GM21381 (cell line): ENCODE data around the gene SCGB1A1.

Experiments used
- ATAC-seq: cut with Tn5 transposase; IDR thresholded peaks from one replicate; pipeline ENCODE4 v1.9.1; 2021; ENCODE audit warnings: mild to moderate bottlenecking, moderate library complexity; ENCODE audit not compliant: unreplicated experiment

The SCGB1A1 gene

GRCh38 chr11:62420882-62421281 lies 2.0 kb downstream of the SCGB1A1 start:
- no peak for ATAC-seq

GRCh38 chr11:62421996-62422395 lies 3.2 kb downstream of the SCGB1A1 start:
- ATAC-seq: no peak

- no peak for ATAC-seq
Measured at GRCh38 chr11:62423012-62423411, 4.2 kb downstream of the SCGB1A1 start.

- ATAC-seq: no peak
Measured at GRCh38 chr11:62427630-62428233, 8.9 kb downstream of the SCGB1A1 start.

GRCh38 chr11:62428871-62429560 lies 10.2 kb downstream of the SCGB1A1 start:
- ATAC-seq: no peak

GRCh38 chr11:62430425-62430824 lies 11.6 kb downstream of the SCGB1A1 start:
- no peak for ATAC-seq

GRCh38 chr11:62431171-62431901 lies 12.5 kb downstream of the SCGB1A1 start:
- ATAC-seq: no peak

- no peak for ATAC-seq
Measured at GRCh38 chr11:62432695-62433094, 13.9 kb downstream of the SCGB1A1 start.

GRCh38 chr11:62433141-62433903 lies 14.5 kb downstream of the SCGB1A1 start:
- no peak for ATAC-seq

- no peak for ATAC-seq
Measured at GRCh38 chr11:62433904-62434276, 15.1 kb downstream of the SCGB1A1 start.

- no peak for ATAC-seq
Measured at GRCh38 chr11:62435846-62436660, 17.2 kb downstream of the SCGB1A1 start.

- ATAC-seq: no peak
Measured at GRCh38 chr11:62437616-62438015, 18.8 kb downstream of the SCGB1A1 start.

GRCh38 chr11:62438641-62439040 lies 19.8 kb downstream of the SCGB1A1 start:
- ATAC-seq: no peak

- ATAC-seq: no peak
Measured at GRCh38 chr11:62439785-62440602, 21.2 kb downstream of the SCGB1A1 start.

GRCh38 chr11:62443390-62444235 lies 24.8 kb downstream of the SCGB1A1 start:
- ATAC-seq: no peak

- ATAC-seq: no peak
Measured at GRCh38 chr11:62444236-62444833, 25.5 kb downstream of the SCGB1A1 start.

- no peak for ATAC-seq
Measured at GRCh38 chr11:62444835-62445234, 26.0 kb downstream of the SCGB1A1 start.

- ATAC-seq: no peak
Measured at GRCh38 chr11:62445314-62445740, 26.5 kb downstream of the SCGB1A1 start.
